Measurements from ENCODE around the gene PHRF1.

PHRF1 gene

DNA sequence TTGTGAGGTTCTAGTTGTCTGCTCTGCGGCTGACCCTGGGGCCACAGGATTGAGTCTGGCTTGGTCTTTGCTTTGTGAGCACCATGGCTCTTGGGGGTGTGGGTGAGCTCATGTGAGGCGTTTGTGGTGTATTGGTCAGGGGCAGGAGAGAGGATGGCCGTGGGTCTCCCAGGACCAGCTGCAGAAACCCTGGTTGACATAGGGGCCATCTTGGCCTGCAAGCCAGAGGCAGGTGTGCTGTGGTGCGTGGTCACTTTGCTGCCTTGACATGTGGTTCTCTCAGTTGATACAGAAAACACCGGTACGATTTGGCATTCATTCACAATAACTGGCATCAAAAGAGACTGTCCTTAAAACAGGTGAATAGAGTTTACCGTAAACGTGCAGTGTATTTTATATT, 11.3 kb downstream of the PHRF1 start:
- H3K36me3 ChIP-seq (ENCODE audit: control insufficient read depth, insufficient read depth, low read length) = peaks cover 44% of the 10 kb centered on the region
- no peak overlapping the region for H3K4me3 ChIP-seq (replicated peaks; ENCODE audit: low read depth, low read length)
- no peak for DNase-seq (ENCODE audit: extremely low read depth, insufficient read length)
- TF ChIP-seq, protein P1, sequence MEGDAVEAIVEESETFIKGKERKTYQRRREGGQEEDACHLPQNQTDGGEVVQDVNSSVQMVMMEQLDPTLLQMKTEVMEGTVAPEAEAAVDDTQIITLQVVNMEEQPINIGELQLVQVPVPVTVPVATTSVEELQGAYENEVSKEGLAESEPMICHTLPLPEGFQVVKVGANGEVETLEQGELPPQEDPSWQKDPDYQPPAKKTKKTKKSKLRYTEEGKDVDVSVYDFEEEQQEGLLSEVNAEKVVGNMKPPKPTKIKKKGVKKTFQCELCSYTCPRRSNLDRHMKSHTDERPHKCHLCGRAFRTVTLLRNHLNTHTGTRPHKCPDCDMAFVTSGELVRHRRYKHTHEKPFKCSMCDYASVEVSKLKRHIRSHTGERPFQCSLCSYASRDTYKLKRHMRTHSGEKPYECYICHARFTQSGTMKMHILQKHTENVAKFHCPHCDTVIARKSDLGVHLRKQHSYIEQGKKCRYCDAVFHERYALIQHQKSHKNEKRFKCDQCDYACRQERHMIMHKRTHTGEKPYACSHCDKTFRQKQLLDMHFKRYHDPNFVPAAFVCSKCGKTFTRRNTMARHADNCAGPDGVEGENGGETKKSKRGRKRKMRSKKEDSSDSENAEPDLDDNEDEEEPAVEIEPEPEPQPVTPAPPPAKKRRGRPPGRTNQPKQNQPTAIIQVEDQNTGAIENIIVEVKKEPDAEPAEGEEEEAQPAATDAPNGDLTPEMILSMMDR (IDR thresholded peaks at IDR 0.05; ENCODE audit: insufficient read depth, low read length, poor library complexity, severe bottlenecking) = no peak
- H3K27me3 ChIP-seq (replicated peaks; ENCODE audit: control insufficient read depth, insufficient read depth, low read length) = no peaks in the 10 kb centered on the region

DNA sequence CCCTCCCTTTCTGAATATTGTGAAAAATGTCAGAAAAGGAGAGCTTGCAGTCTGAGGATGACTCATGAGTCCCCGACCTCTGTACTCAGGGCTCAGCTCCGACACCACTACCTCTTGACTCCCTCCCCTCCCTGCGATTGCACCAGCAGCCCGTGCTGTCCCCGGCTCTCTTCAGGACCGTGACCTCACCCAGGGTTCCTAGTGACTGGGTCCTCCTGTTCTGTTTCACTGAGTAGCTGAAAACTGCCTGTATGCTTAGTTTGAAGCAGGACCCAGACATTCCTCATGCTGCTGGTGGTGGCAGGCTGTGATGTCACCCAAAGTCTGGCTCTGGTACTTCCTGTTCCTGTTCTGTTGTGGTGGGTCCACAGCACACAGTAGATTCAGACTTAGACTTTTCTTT, 11.7 kb downstream of the PHRF1 start:
- H3K27me3 ChIP-seq (replicated peaks; ENCODE audit: control insufficient read depth, insufficient read depth, low read length) = no peaks in the 10 kb centered on the region
- H3K36me3 ChIP-seq (ENCODE audit: control insufficient read depth, insufficient read depth, low read length) = peaks cover 47% of the 10 kb centered on the region
- no peak overlapping the region for H3K4me3 ChIP-seq (replicated peaks; ENCODE audit: low read depth, low read length)
- TF ChIP-seq, protein P1 (IDR thresholded peaks at IDR 0.05; ENCODE audit: insufficient read depth, low read length, poor library complexity, severe bottlenecking) = no peak
- no peak for DNase-seq (ENCODE audit: extremely low read depth, insufficient read length)

DNA sequence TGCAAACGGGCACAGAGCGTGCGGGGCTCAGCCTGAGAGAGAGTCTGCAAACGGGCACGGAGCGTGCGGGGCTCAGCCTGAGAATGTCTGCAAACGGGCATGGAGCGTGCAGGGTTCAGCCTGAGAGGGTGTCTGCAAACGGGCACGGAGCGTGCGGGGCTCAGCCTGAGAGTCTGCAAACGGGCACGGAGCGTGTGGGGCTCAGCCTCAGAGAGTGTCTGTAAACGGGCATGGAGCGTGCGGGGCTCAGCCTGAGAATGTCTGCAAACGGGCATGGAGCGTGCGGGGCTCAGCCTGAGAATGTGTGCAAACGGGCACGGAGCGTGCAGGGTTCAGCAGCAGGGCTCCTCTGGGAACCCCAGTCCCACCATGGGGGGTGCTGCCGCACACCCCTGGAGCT, 13.5 kb downstream of the PHRF1 start:
- no peaks in the 10 kb centered on the region for H3K27me3 ChIP-seq (replicated peaks; ENCODE audit: control insufficient read depth, insufficient read depth, low read length)
- H3K36me3 ChIP-seq (ENCODE audit: control insufficient read depth, insufficient read depth, low read length) = peaks cover 47% of the 10 kb centered on the region
- H3K4me3 ChIP-seq (replicated peaks; ENCODE audit: low read depth, low read length) = no peak overlapping the region
- DNase-seq (ENCODE audit: extremely low read depth, insufficient read length) = no peak
- TF ChIP-seq, protein P1 (IDR thresholded peaks at IDR 0.05; ENCODE audit: insufficient read depth, low read length, poor library complexity, severe bottlenecking) = no peak

DNA sequence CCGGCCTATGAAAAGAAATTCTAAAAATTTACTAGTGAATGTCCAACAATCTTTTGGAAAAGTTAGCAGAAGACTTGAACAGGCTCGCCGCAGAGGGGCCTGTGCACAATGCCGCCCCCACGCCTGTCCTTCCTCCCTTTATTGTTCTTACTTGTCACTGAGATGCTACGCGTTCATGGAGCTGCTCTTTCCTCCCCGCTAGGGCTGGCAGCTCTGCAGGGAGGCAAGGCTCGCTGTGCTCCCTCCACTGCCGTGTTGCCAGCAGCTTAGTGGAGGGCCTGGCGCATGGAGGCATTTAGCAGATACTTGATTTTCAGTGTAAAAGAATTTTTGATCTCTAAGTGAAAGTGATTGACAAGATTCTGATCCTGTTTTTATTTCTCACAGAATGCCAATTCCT, 14.7 kb downstream of the PHRF1 start:
- DNase-seq (ENCODE audit: extremely low read depth, insufficient read length) = no peak
- no peak overlapping the region for H3K4me3 ChIP-seq (replicated peaks; ENCODE audit: low read depth, low read length)
- peaks cover 51% of the 10 kb centered on the region for H3K36me3 ChIP-seq (ENCODE audit: control insufficient read depth, insufficient read depth, low read length)
- no peaks in the 10 kb centered on the region for H3K27me3 ChIP-seq (replicated peaks; ENCODE audit: control insufficient read depth, insufficient read depth, low read length)
- TF ChIP-seq, protein P1 (IDR thresholded peaks at IDR 0.05; ENCODE audit: insufficient read depth, low read length, poor library complexity, severe bottlenecking) = no peak

DNA sequence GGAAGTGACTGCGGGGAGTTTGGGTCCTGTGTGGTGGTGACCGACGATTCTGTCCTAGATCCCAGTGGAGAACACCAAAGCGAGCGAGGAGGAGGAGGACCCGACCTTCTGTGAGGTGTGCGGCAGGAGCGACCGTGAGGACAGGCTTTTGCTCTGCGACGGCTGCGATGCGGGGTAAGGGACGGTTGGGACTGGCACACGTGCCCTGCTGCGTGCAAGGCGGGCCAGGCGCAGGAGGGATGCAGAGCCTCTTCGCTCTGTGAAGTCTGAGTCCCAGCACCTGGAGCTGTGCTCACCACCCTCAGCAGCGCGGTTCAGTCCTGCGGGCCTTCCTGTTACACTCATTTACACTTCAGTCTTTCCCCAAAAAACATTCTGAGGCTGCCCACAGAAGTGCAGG, 16.2 kb downstream of the PHRF1 start:
- no peaks in the 10 kb centered on the region for H3K27me3 ChIP-seq (replicated peaks; ENCODE audit: control insufficient read depth, insufficient read depth, low read length)
- TF ChIP-seq, protein P1 (IDR thresholded peaks at IDR 0.05; ENCODE audit: insufficient read depth, low read length, poor library complexity, severe bottlenecking) = no peak
- DNase-seq (ENCODE audit: extremely low read depth, insufficient read length) = no peak
- H3K36me3 ChIP-seq (ENCODE audit: control insufficient read depth, insufficient read depth, low read length) = peaks cover 49% of the 10 kb centered on the region
- no peak overlapping the region for H3K4me3 ChIP-seq (replicated peaks; ENCODE audit: low read depth, low read length)

DNA sequence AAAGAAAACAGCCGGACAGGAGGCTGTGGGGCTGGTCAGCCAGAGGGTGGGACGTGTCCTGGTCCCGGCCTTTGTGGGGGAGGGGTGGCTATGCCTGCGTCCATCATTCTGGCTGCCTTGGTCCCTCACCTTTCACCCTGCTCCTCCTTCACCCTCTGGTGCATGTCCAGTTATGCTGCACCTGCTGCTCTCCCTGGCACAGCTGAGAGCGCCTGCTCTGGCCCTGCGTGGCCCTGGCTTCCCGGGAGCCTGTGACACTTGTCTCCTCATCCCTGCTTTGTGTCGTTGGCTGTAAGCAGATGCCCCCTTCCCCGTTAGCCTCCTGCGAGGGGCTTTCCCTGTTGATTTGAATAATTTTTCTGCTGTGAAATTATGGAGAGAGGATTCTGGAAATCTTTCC, 16.6 kb downstream of the PHRF1 start:
- Histone ChIP-seq H3K27me3 (replicated peaks; ENCODE audit: control insufficient read depth, insufficient read depth, low read length) (no peaks in the 10 kb centered on the region), H3K36me3 (ENCODE audit: control insufficient read depth, insufficient read depth, low read length) (peaks cover 50% of the 10 kb centered on the region), H3K4me3 (replicated peaks; ENCODE audit: low read depth, low read length) (no peak overlapping the region)
- no peak for DNase-seq (ENCODE audit: extremely low read depth, insufficient read length)
- TF ChIP-seq, protein P1 (IDR thresholded peaks at IDR 0.05; ENCODE audit: insufficient read depth, low read length, poor library complexity, severe bottlenecking) = no peak
